HepG2 (cell line): ENCODE measurements around the gene IDNK. TPM values are rescaled to one million over a fixed set of nuclear protein-coding genes. Genes with fewer than 3 reads are reported as not detected.
"Not testable (repeated sequence)": the region's sequence is repeated elsewhere in the genome, so short reads cannot be mapped to it uniquely, and the experiment has no call there.

Experiments
- ATAC-seq: fragments of 200-7000 bp; cut with Tn5 transposase; 3 replicates; pipeline ENCODE4 v1.9.1; 2020; ENCODE audit warnings: mild to moderate bottlenecking, moderate library complexity
- BruUV-seq: library from RNA; stranded (reverse); fragments of 400-500 nt; replicated peaks from 2 replicates; lab custom pipeline; 2021; lab: Mats Ljungman, UMichigan
- CTCF ChIA-PET: fragments of 300-600 bp; formaldehyde crosslinking; extraction: SDS; loops from one replicate; lab custom pipeline; 2021; ENCODE audit warnings: low total read pairs, inconsistent platforms, low intra/inter-chr PET ratio; lab: Yijun Ruan, JAX
- POLR2A ChIA-PET: fragments of 350-600 bp; sonication (Branson Sonifier 250); formaldehyde crosslinking; loops from one replicate; lab custom pipeline; 2020; ENCODE audit warnings: antibody characterized with exemption, inconsistent platforms; lab: Yijun Ruan, JAX
- DNase-seq: peaks from one replicate; pipeline ENCODE4 v3.0.0-alpha.2; 2015; ENCODE audit warnings: low spot score
- FAIRE-seq: peaks from 3 replicates; lab custom pipeline; 2011; peaks lifted over from hg19 to GRCh38; lab: Jason Lieb, UNC
- H2AFZ ChIP-seq: one replicate; pipeline ENCODE4 v1.6.1; 2011; ENCODE audit warnings: low read length, inconsistent platforms
- H3K27ac ChIP-seq: fragments of 300-600 bp; 3 replicates; pipeline ENCODE4 v1.8.0; 2011; ENCODE audit warnings: mixed run types, mild to moderate bottlenecking, mixed read lengths, low read length, inconsistent platforms; ENCODE audit not compliant: insufficient read depth; ENCODE audit errors: extremely low read length
- H3K27me3 ChIP-seq, 2 experiments: fragments of 200-600 bp in 1 of 2; 2 replicates in 1 of 2; 3 replicates in 1 of 2; pipeline versions ENCODE4 v1.6.0 to v1.8.0; 2011; ENCODE audit warnings: low read length in 2 of 2, mild to moderate bottlenecking in 2 of 2, moderate library complexity in 2 of 2, inconsistent platforms in 1 of 2; ENCODE audit not compliant: insufficient read depth in 2 of 2, control insufficient read depth in 1 of 2
- H3K36me3 ChIP-seq, 2 experiments: fragments of 200-600 bp in 1 of 2; replicated peaks in 1 of 2; 2 replicates in 1 of 2; 3 replicates in 1 of 2; pipeline versions ENCODE4 v1.5.1 to v1.8.0; 2011; ENCODE audit warnings: low read length in 2 of 2, inconsistent platforms in 1 of 2; ENCODE audit not compliant: insufficient read depth in 2 of 2, control insufficient read depth in 1 of 2
- H3K4me1 ChIP-seq: 2 replicates; pipeline ENCODE4 v1.5.1; 2012; ENCODE audit warnings: low read length, inconsistent platforms; ENCODE audit not compliant: insufficient read depth
- H3K4me2 ChIP-seq: 2 replicates; pipeline ENCODE4 v1.6.0; 2011; ENCODE audit warnings: low read depth, low read length, inconsistent platforms
- H3K4me3 ChIP-seq, 3 experiments: fragments of 200-600 bp in 1 of 3; sonication (generic), shearing (Covaris generic) in 1 of 3; replicated peaks in 1 of 3; 2 replicates each; pipeline ENCODE4 v1.5.1; 2011 to 2016; ENCODE audit warnings: low read length in 3 of 3, inconsistent platforms in 2 of 3, low read depth in 2 of 3, mild to moderate bottlenecking in 2 of 3, control low read depth in 1 of 3, mixed read lengths in 1 of 3; ENCODE audit not compliant: insufficient read depth in 1 of 3
- H3K79me2 ChIP-seq: one replicate; pipeline ENCODE4 v1.6.1; 2011; ENCODE audit warnings: low read length, inconsistent platforms; ENCODE audit not compliant: insufficient read depth
- H3K9ac ChIP-seq: 2 replicates; pipeline ENCODE4 v1.6.0; 2011; ENCODE audit warnings: mild to moderate bottlenecking, low read depth, low read length, inconsistent platforms; ENCODE audit not compliant: insufficient read depth
- H3K9me3 ChIP-seq: 2 replicates; pipeline ENCODE4 v1.5.1; 2012; ENCODE audit warnings: mild to moderate bottlenecking, low read length
- H4K20me1 ChIP-seq: 2 replicates; pipeline ENCODE4 v1.6.0; 2011; ENCODE audit warnings: inconsistent platforms, mild to moderate bottlenecking, low read length, moderate library complexity; ENCODE audit not compliant: insufficient read depth
- BCL3 ChIP-seq: sonication (generic); formaldehyde crosslinking; IDR thresholded peaks from 2 replicates; pipeline ENCODE4 v1.5.1; 2020; ENCODE audit warnings: mild to moderate bottlenecking, missing genetic modification reagents, moderate library complexity
- POLR2A ChIP-seq, 2 experiments: IDR thresholded peaks; 2 replicates each; pipeline ENCODE4 v1.6.1; 2011; ENCODE audit warnings: low read depth in 2 of 2, low read length in 2 of 2, mild to moderate bottlenecking in 1 of 2, moderate library complexity in 1 of 2; ENCODE audit not compliant: insufficient read depth in 1 of 2
- TERF1 ChIP-seq: sonication (generic); formaldehyde crosslinking; IDR thresholded peaks from 2 replicates; pipeline ENCODE4 v1.8.0; 2022; ENCODE audit warnings: mild to moderate bottlenecking, missing genetic modification reagents, moderate library complexity
- WGBS: methylation state at CpG from one replicate; pipeline ENCODE4 v1.1.6; 2017; ENCODE audit warnings: low lambda C conversion rate; 5-methylcytosine and 5-hydroxymethylcytosine counted together
- in situ Hi-C: cut with HindIII; loops from 2 replicates; pipeline ENCODE4 v1.10.0; 2017; ENCODE audit warnings: low pct_unique_long_range_greater_than_20kb; ENCODE audit not compliant: extremely low pct_ligation_motif_present
- intact Hi-C: fragments of 100-400 bp; cut with micrococcal nuclease; formaldehyde crosslinking; loops from one replicate; pipeline ENCODE4 v1.10.0; 2022; ENCODE audit not compliant: unreplicated experiment
- polyA plus RNA-seq, 8 experiments: library from polyadenylated mRNA; depleted of rRNA in 3 of 8; stranded (reverse) in 7 of 8; unstranded in 1 of 8; fragments of >200 nt; fragmentation: Illumina TruSeq in 4 of 8; extraction: Trizol in 4 of 8; gene quantifications; 2 replicates each; pipeline versions ENCODE4 v1.2.1 to v1.2.3, GENCODE V29; 2011 to 2016; ENCODE audit warnings: low read depth in 4 of 8, missing spikeins in 1 of 8, mixed read lengths in 1 of 8; ENCODE audit not compliant: insufficient read depth in 1 of 8
- total RNA-seq, 5 experiments: library from RNA; depleted of rRNA; stranded (reverse); fragments of >200 nt; fragmentation: Illumina TruSeq; extraction: Trizol; gene quantifications; 2 replicates each; pipeline ENCODE4 v1.2.3, GENCODE V29; 2016; ENCODE audit warnings: low read depth in 1 of 5

The IDNK gene
- total and polyA plus RNA-seq, 2 of the 13 experiments (the other 11 are each of a cell fraction or from before 2014, with no cell fraction given), result 3.1 to 4.8 TPM

GRCh38 chr9:83601463-83601862 is 21.5 kb upstream of the IDNK start (continued):
- TF ChIP-seq BCL3 (CRISPR knock-in tag) (no peak), POLR2A (IDR thresholded peaks at IDR 0.05; ENCODE audit: insufficient read depth in 1 of 2, low read depth in 2 of 2, low read length in 2 of 2) (no peak), TERF1 (CRISPR knock-in tag) (no peak)

- H3K9me3 ChIP-seq, H3K79me2 ChIP-seq, in situ Hi-C loops, BruUV-seq, H2AFZ ChIP-seq, H3K27me3 ChIP-seq, H4K20me1 ChIP-seq, H3K27ac ChIP-seq, H3K9ac ChIP-seq, POLR2A ChIA-PET, H3K4me3 ChIP-seq, H3K4me2 ChIP-seq, ATAC-seq, H3K36me3 ChIP-seq, CTCF ChIA-PET, DNase-seq, FAIRE-seq: not testable (repeated sequence)
- WGBS, result 44% methylated on average over 3 of the region's 3 CpGs
- intact Hi-C loops, result loop anchor here (1.0 kb wide), 1 partner anchor 135 kb away; no protein-coding TSS in a partner anchor
- H3K4me1 ChIP-seq, result peaks cover 21% of the 10 kb centered on the region
These were observed 15.3 kb upstream of the IDNK start for GRCh38 chr9:83607620-83608019.

GRCh38 chr9:83613298-83613697 is 9.6 kb upstream of the IDNK start:
- H3K36me3 ChIP-seq, ATAC-seq, BruUV-seq, DNase-seq, H3K9ac ChIP-seq, CTCF ChIA-PET, H3K4me2 ChIP-seq, FAIRE-seq, H2AFZ ChIP-seq, H3K79me2 ChIP-seq, in situ Hi-C loops, H4K20me1 ChIP-seq, POLR2A ChIA-PET, H3K27ac ChIP-seq, H3K4me3 ChIP-seq, intact Hi-C loops, H3K9me3 ChIP-seq, H3K27me3 ChIP-seq: not testable (repeated sequence)
- WGBS, result 79% methylated on average over 3 of the region's 3 CpGs
- peaks cover 20% of the 10 kb centered on the region for H3K4me1 ChIP-seq
